ENCODE measurements around the gene HS1BP3. TPM values are rescaled to one million over a fixed set of nuclear protein-coding genes. Genes with fewer than 3 reads are reported as not detected.

Gene HS1BP3
- total RNA-seq, 1 donor from 2014 or later: 16.5 TPM

GRCh38 chr2:20676353-20677215 is 25.7 kb upstream of the HS1BP3 start:
- DNase-seq (ENCODE audit: low spot score in 2 of 2, unreplicated experiment in 2 of 2): no peak
- Mint-ChIP-seq H3K4me3 (no peak overlapping the region), H3K27ac (no peak overlapping the region), H3K36me3 (peaks cover 4% of the 10 kb centered on the region), H3K4me1 (peaks cover 12% of the 10 kb centered on the region), H3K9me3 (no peaks in the 10 kb centered on the region), H3K27me3 (ENCODE audit: low read depth) (peaks cover 42% of the 10 kb centered on the region)
- TF ChIP-seq CTCF (IDR thresholded peaks at IDR 0.05; ENCODE audit: unreplicated experiment): no peak

GRCh38 chr2:20675701-20676352 is 24.9 kb upstream of the HS1BP3 start:
- Mint-ChIP-seq H3K9me3 (no peaks in the 10 kb centered on the region), H3K27ac (no peak overlapping the region), H3K36me3 (peaks cover 2% of the 10 kb centered on the region), H3K4me3 (no peak overlapping the region), H3K4me1 (peaks cover 12% of the 10 kb centered on the region), H3K27me3 (ENCODE audit: low read depth) (peaks cover 49% of the 10 kb centered on the region)
- DNase-seq (ENCODE audit: low spot score in 2 of 2, unreplicated experiment in 2 of 2): no peak
- TF ChIP-seq CTCF (IDR thresholded peaks at IDR 0.05; ENCODE audit: unreplicated experiment): no peak

- Mint-ChIP-seq H3K27me3 (ENCODE audit: low read depth) (peaks cover 56% of the 10 kb centered on the region), H3K4me3 (no peak overlapping the region), H3K27ac (no peak overlapping the region), H3K9me3 (no peaks in the 10 kb centered on the region), H3K4me1 (peaks cover 12% of the 10 kb centered on the region), H3K36me3 (no peaks in the 10 kb centered on the region)
- no peak for DNase-seq (ENCODE audit: low spot score in 2 of 2, unreplicated experiment in 2 of 2)
- TF ChIP-seq CTCF (IDR thresholded peaks at IDR 0.05; ENCODE audit: unreplicated experiment): no peak
Observed at GRCh38 chr2:20674974-20675679, 24.2 kb upstream of the HS1BP3 start.

- Mint-ChIP-seq H3K36me3 (no peaks in the 10 kb centered on the region), H3K4me1 (peaks cover 18% of the 10 kb centered on the region), H3K27me3 (ENCODE audit: low read depth) (peaks cover 63% of the 10 kb centered on the region), H3K4me3 (no peak overlapping the region), H3K27ac (no peak overlapping the region), H3K9me3 (no peaks in the 10 kb centered on the region)
- no peak for TF ChIP-seq CTCF (IDR thresholded peaks at IDR 0.05; ENCODE audit: unreplicated experiment)
- DNase-seq (ENCODE audit: low spot score in 2 of 2, unreplicated experiment in 2 of 2): no peak
Observed at GRCh38 chr2:20674309-20674965, 23.5 kb upstream of the HS1BP3 start.

- no peak overlapping the region for H3K27ac Mint-ChIP-seq
- no peaks in the 10 kb centered on the region for H3K9me3 Mint-ChIP-seq
- no peaks in the 10 kb centered on the region for H3K36me3 Mint-ChIP-seq
- peaks cover 18% of the 10 kb centered on the region for H3K4me1 Mint-ChIP-seq
- DNase-seq (ENCODE audit: low spot score in 2 of 2, unreplicated experiment in 2 of 2): no peak
- no peak for TF ChIP-seq CTCF (IDR thresholded peaks at IDR 0.05; ENCODE audit: unreplicated experiment)
- no peak overlapping the region for H3K4me3 Mint-ChIP-seq
- H3K27me3 Mint-ChIP-seq (ENCODE audit: low read depth): peaks cover 69% of the 10 kb centered on the region
Observed at GRCh38 chr2:20673686-20674308, 22.9 kb upstream of the HS1BP3 start.

All from mesothelial cell of epicardium (in vitro differentiated cells).